ENCODE results near the gene SLIT3.

Gene SLIT3

DNA sequence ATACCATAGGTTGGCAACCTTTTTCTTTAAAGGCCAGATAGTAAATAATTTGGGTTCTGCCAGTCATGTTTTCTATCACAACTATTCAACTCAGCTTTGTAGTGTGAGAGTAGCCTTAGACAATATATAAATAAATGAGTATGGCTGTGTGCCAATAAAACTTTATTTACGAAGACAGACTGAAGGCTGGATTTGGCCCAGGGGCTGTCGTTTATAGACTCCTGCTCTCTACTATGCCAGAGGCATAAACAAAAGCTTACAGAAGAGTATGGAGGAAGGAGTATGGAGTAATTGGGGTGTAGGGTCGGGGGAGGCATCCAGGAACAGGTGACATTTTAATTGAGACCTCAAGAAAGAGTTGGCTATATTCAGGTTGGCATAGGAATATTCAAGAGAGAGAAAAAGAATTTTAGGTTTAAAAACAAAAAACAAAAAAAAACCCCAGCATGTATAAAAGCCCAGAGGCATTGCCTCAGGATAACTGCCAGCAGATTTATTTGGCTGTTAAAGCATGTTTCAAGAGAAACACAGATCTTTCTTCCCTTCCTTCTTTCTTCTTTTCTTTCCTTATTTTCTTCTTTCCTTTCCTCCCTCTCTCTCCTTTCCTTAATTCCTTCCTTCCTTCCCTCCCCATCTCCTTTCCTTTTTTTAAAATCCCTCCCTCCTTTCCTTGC lies 39.9 kb downstream of the SLIT3 start:
- DNase-seq, result no peak

GRCh38 chr5:169258372-169259000 lies 42.5 kb downstream of the SLIT3 start:
- DNase-seq, result no peak

DNA sequence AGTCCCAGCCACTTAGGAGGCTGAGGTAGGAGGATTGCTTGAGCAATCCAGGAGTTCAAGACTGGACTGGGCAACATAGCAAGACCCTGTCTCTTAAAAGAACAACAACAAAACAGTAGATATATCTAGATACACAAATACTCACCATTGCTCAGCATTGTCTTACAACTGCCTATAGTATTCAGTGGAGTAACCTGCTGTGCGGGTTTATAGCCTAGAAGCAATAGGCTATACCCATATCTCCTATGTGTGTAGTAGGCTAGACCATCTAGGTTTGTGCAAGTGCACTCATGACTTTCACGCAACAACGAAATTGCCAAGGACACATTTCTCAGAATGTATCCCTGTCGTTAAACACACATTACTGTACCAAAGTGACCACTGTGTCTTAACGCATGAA lies 44.7 kb downstream of the SLIT3 start:
- DNase-seq, result no peak

GRCh38 chr5:169253071-169253470 lies 47.9 kb downstream of the SLIT3 start:
- no peak for DNase-seq

DNA sequence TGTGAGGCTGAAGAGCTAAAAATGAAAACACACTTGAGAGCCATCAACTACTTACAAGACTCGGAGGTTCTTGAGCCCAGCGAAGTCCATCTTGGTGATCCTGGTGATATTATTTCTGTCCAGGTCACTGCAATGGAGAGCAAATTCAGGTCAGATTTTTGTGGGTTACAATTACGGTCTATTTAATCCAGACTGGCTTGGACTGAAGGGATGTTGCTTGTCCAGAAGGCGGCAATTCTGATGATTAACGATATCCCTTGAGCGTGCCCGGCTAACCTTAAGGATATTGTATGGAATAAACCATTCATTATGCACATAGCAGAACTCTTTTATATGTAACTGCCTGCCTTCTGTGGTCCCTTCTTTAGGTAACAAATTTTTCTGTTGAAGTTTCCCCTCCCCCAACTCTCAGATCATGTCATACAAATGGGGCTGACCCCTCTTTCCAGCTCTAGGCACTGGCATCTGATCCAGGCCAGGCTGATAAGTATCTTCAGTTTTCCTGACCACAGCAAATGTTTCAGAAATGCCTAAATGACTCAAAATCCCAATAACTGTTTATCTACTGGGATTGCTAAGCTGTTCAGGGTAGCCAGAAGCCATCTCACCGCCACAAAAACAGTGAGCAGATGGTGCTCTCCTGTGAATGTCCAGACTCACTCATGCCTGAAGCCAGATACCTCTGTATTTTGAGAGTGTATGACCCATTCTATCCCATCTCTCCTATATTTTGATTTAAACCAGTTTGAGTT lies 49.4 kb downstream of the SLIT3 start:
- no peak for DNase-seq

DNA sequence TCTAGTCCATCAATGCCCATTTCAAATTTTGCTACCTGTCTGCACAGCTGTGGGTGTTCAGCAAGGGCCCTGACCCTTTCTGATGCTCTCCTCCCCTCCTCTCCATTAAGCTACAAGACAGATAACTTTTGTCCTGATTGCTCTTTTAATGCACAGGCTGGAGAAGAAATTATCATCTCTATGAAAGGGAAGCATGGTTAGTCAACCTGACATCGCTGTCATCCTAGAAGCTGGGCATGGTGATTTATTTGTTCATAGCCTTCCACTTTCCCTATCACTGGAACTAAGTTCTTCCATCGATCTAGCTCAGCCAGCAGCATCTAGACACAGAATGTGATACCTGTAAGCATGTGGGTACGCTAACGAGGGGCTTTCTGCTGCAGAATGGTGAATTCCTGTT lies 50.1 kb downstream of the SLIT3 start:
- DNase-seq, result no peak

DNA sequence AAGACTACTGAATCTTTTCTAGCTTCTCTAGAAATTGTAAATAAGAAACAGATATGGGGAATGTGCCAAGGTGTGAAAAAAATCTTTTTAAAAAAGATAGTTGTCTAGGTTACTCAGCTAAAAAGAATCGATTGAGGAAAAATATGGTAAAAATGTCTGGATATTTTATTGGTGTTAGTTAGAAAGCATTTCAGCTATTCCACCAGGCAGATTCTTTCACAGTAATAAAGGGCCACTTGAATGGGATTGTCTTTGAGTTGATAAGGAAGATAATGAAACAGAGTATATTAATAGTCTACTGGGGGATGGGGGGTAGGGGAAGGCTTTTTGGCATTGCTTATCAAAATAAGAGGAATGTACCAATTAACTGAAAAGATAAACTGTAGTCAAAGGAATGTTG lies 51.9 kb downstream of the SLIT3 start:
- DNase-seq, result no peak

DNA sequence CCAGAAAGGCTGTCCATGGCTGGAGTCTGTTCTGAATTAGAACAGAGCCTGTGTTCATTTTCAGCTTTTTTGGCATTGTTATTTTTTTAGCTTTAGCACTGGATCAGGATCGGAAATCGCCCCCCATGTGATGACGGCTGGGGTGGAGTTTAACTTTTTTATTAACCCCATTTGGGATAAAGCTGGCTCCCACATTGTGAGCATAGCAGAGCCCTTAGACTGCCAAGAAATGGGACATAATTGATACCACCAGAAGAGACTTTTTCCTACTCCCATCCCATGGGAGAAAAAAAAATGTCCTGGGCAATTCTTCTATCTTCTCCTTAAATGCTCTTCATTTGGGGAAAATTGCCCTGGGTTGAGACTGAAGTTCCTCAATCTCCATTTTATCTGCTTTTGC lies 52.4 kb downstream of the SLIT3 start:
- DNase-seq, result no peak

- no peak for DNase-seq
Measured at GRCh38 chr5:169244812-169245211, 56.1 kb downstream of the SLIT3 start.

DNA sequence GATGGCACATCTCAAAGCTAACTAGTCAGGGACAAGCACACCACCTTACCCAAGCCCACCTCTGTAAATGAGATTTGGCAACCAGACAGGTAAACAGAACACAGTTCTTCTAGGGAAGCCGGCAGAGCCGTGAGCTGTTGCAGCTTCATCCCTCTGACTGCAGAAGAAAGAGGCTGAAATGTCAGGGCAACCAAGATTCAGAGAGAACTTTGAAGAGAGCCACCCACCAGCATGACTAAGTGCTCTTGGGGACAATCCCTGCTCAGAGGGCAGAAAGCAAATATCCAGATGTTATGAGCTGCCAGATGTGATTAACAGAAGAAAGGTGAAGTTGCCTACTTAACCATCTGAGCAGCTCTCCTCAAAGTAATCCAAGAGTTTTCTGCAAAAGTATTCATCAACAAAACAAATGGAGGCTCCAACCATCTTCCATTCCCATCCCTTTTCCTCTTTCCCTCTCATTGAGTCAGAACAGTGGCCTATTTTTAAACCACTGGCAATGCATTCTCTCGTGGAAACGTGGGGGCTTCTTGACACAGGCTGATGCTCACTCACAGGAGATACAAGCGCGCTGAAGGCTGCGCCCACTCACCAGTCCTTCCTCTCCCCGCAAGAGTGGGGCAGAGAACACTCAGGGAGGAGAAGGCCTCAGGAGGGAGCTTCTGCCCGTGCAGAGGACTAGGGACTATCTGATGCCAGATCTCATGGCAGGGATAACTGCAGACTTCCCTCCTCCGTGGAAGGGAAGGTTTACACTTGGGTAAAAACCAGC lies 57.1 kb downstream of the SLIT3 start:
- no peak for DNase-seq

- no peak for DNase-seq
Measured at GRCh38 chr5:169242849-169243186, 58.1 kb downstream of the SLIT3 start.

DNA sequence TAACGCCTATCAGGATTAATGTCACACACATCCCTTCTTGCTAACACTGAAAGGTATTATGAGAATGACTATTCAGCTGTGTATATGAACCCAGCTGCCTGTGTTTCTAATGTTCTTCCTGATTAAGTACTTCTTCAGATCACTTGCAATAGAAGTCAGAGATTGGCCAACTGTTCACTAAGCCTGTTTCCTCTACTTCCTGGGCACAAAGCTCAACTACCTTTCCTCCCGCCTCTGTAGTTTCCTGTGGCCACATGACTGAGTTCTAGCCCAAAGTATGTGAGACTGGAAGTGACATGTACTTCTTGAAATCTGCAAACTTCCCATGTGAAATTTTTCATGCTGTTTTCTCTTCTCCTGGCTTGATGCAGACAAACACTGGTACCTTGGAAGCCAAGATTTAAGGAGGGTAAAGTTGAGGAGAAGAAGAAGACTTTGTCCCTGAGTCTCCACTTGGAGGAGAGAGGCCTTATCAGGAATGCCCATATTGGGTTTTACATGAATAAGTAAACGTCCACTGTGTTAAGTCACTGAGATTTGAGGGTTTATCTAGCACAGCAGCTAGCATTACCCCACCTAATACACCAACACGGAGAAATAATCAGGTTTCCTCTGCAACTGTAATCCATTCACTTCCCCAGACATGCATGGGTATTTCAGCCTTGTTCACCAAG lies 58.6 kb downstream of the SLIT3 start:
- no peak for DNase-seq

- DNase-seq, result no peak
Measured at GRCh38 chr5:169229342-169229892, 71.5 kb downstream of the SLIT3 start.

- no peak for DNase-seq
Measured at GRCh38 chr5:169226895-169227294, 74.0 kb downstream of the SLIT3 start.

GRCh38 chr5:169225830-169226356 lies 75.0 kb downstream of the SLIT3 start:
- DNase-seq, result no peak

DNA sequence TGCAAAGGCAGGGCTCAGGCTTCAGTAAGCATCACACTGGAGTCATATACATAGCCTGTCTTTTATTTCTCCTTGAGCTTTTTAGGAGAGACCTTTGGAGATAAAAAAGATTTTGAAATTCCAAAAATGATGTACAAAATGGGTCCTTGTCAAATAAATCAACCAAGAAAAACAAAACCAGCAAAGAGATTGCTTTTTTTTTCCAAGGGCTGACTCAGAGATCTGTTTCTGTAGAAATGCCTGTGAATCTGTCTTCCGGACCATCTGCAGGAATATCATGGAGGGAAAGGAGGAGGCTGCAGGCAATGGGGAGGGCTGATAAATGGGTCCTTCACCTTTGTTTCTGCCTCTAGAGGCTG lies 77.4 kb downstream of the SLIT3 start:
- DNase-seq, result no peak

- DNase-seq, result no peak
Measured at GRCh38 chr5:169222934-169223594, 77.9 kb downstream of the SLIT3 start.

DNA sequence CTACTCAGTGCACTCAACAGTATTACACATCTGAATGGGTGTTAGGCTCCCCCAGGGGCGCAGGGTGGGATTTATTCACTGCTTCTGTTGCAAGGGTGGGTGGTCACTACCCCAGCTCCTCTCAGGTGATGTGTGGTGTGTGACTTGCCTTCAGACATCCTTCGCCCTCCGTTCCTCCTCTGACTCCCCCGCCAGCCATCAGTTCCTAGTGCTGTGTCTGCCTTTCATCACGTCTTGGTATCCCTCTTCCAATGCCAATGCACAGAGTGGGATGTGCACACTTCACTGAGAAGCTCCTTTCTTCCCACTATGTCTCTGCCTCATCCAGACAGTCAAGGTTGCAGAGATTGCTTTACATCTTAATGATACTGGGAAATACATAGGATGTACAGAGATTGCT lies 79.4 kb downstream of the SLIT3 start:
- DNase-seq, result no peak

GRCh38 chr5:169219961-169220360 lies 81.0 kb downstream of the SLIT3 start:
- DNase-seq, result no peak

GRCh38 chr5:169219351-169219750 lies 81.6 kb downstream of the SLIT3 start:
- DNase-seq, result no peak

GRCh38 chr5:169218861-169219260 lies 82.1 kb downstream of the SLIT3 start:
- no peak for DNase-seq

DNA sequence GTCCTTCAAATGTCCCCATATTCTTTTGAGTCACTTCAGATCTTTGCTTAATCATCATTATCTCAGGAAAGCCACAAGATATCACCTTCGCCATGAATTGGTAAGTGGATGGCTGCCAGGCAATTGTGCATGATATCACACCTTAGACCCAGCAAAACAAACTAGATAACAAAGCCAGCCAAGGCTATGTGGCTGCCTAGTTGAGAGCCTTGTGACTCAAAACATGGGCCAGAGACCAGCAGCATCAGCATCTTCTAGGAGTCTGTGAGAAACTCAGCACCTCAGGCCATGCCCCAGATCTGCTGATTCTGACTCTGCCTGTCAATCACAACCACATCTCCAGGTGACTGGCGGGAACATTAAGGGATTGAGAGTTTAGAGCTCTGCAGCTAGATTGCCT lies 82.8 kb downstream of the SLIT3 start:
- DNase-seq, result no peak
